Mesenchymal stem cell (in vitro differentiated cells and primary cell): ENCODE measurements around the gene FBXW12.

Experiments
- DNase-seq: peaks from one replicate; pipeline ENCODE4 v3.0.0-alpha.2; 2013
- H2AFZ ChIP-seq: one replicate; pipeline ENCODE4 v1.6.1; 2013; ENCODE audit warnings: low read depth, mild to moderate bottlenecking, control low read depth, inconsistent platforms, low read length, moderate library complexity
- H2AK5ac ChIP-seq: 2 replicates; pipeline ENCODE4 v1.6.1; 2013; ENCODE audit warnings: low read length, moderate library complexity, mild to moderate bottlenecking, inconsistent platforms; ENCODE audit not compliant: severe bottlenecking
- H2BK120ac ChIP-seq: one replicate; pipeline ENCODE4 v1.6.1; 2013; ENCODE audit warnings: low read depth, mild to moderate bottlenecking, inconsistent platforms, low read length, moderate library complexity
- H2BK12ac ChIP-seq, 2 experiments: one replicate each; pipeline ENCODE4 v1.6.1; 2013; ENCODE audit warnings: inconsistent platforms in 2 of 2, low read length in 2 of 2, mild to moderate bottlenecking in 2 of 2, moderate library complexity in 2 of 2, control low read depth in 1 of 2
- H2BK15ac ChIP-seq: one replicate; pipeline ENCODE4 v1.6.1; 2013; ENCODE audit warnings: mild to moderate bottlenecking, low read depth, inconsistent platforms; ENCODE audit not compliant: poor library complexity, severe bottlenecking
- H2BK5ac ChIP-seq: 2 replicates; pipeline ENCODE4 v1.6.1; 2013; ENCODE audit warnings: low read depth, mild to moderate bottlenecking, low read length, control low read depth, inconsistent platforms; ENCODE audit not compliant: poor library complexity, severe bottlenecking
- H3K14ac ChIP-seq, 2 experiments: one replicate each; pipeline ENCODE4 v1.6.1; 2013; ENCODE audit warnings: inconsistent platforms in 2 of 2, low read length in 2 of 2, control low read depth in 1 of 2, mild to moderate bottlenecking in 1 of 2, moderate library complexity in 1 of 2
- H3K18ac ChIP-seq, 2 experiments: one replicate each; pipeline ENCODE4 v1.6.1; 2013; ENCODE audit warnings: inconsistent platforms in 2 of 2, low read length in 2 of 2, control low read depth in 1 of 2, low read depth in 1 of 2, mild to moderate bottlenecking in 1 of 2
- H3K23ac ChIP-seq, 2 experiments: one replicate each; pipeline ENCODE4 v1.6.1; 2013; ENCODE audit warnings: inconsistent platforms in 2 of 2, low read length in 2 of 2, mild to moderate bottlenecking in 2 of 2, moderate library complexity in 2 of 2, control low read depth in 1 of 2
- H3K27ac ChIP-seq: 2 replicates; pipeline ENCODE4 v1.5.1; 2013; ENCODE audit warnings: mild to moderate bottlenecking, moderate library complexity, low read length, control low read depth, inconsistent platforms; ENCODE audit not compliant: poor library complexity, severe bottlenecking
- H3K27me3 ChIP-seq, 2 experiments: 2 replicates each; pipeline versions ENCODE4 v1.6.1 to v1.7.0; 2013; ENCODE audit warnings: low read length in 2 of 2, mild to moderate bottlenecking in 2 of 2, moderate library complexity in 2 of 2, control low read depth in 1 of 2, inconsistent platforms in 1 of 2; ENCODE audit not compliant: control insufficient read depth in 1 of 2, insufficient read depth in 1 of 2
- H3K36me3 ChIP-seq, 2 experiments: 2 replicates each; pipeline versions ENCODE4 v1.6.1 to v1.7.0; 2013; ENCODE audit warnings: low read length in 2 of 2, control low read depth in 1 of 2, inconsistent platforms in 1 of 2, low read depth in 1 of 2, mild to moderate bottlenecking in 1 of 2; ENCODE audit not compliant: insufficient read depth in 2 of 2, control insufficient read depth in 1 of 2
- H3K4ac ChIP-seq, 2 experiments: one replicate each; pipeline ENCODE4 v1.6.1; 2013; ENCODE audit warnings: inconsistent platforms in 2 of 2, low read length in 2 of 2, mild to moderate bottlenecking in 2 of 2, moderate library complexity in 2 of 2, control low read depth in 1 of 2, low read depth in 1 of 2
- H3K4me1 ChIP-seq: 2 replicates; pipeline ENCODE4 v1.6.1; 2013; ENCODE audit warnings: low read depth, low read length, control low read depth; ENCODE audit not compliant: control insufficient read depth, insufficient read depth
- H3K4me2 ChIP-seq: 2 replicates; pipeline ENCODE4 v1.6.1; 2013; ENCODE audit warnings: low read length, mild to moderate bottlenecking, inconsistent platforms; ENCODE audit not compliant: poor library complexity, severe bottlenecking
- H3K4me3 ChIP-seq, 2 experiments: 2 replicates each; pipeline versions ENCODE4 v1.5.1 to v1.7.0; 2013; ENCODE audit warnings: low read length in 2 of 2, mild to moderate bottlenecking in 2 of 2, control low read depth in 1 of 2, low read depth in 1 of 2; ENCODE audit not compliant: insufficient read depth in 1 of 2
- H3K79me1 ChIP-seq: replicated peaks from 2 replicates; pipeline ENCODE4 v1.6.1; 2013; ENCODE audit warnings: mild to moderate bottlenecking, control low read depth, low read length, inconsistent platforms; ENCODE audit not compliant: poor library complexity, severe bottlenecking
- H3K9ac ChIP-seq: 2 replicates; pipeline ENCODE4 v1.7.0; 2013; ENCODE audit warnings: mild to moderate bottlenecking, low read length, moderate library complexity
- H3K9me3 ChIP-seq: 2 replicates; pipeline ENCODE4 v1.7.0; 2013; ENCODE audit warnings: mild to moderate bottlenecking, low read length; ENCODE audit not compliant: control insufficient read depth
- H4K8ac ChIP-seq: one replicate; pipeline ENCODE4 v1.6.1; 2013; ENCODE audit warnings: inconsistent platforms, mild to moderate bottlenecking, low read length, moderate library complexity
- H4K91ac ChIP-seq: one replicate; pipeline ENCODE4 v1.6.1; 2013; ENCODE audit warnings: mild to moderate bottlenecking, low read length, inconsistent platforms
- WGBS: methylation state at CpG from one replicate; pipeline ENCODE4 v1.1.7; 2013; ENCODE audit warnings: mixed read lengths; 5-methylcytosine and 5-hydroxymethylcytosine counted together

Gene FBXW12

GRCh38 chr3:48414376-48415250 lies 42.6 kb downstream of the FBXW12 start:
- Histone ChIP-seq H3K27me3 (no peaks in the 10 kb centered on the region), H3K4me1 (no peaks in the 10 kb centered on the region), H3K18ac (no peak overlapping the region), H3K23ac (no peak overlapping the region), H3K9ac (no peak overlapping the region), H4K91ac (no peak overlapping the region), H3K14ac (no peak overlapping the region), H2BK15ac (no peak overlapping the region), H4K8ac (no peak overlapping the region), H2AFZ (no peak overlapping the region), H3K4me2 (no peak overlapping the region), H3K9me3 (no peaks in the 10 kb centered on the region), H2BK5ac (no peak overlapping the region), H3K4ac (no peak overlapping the region), H3K79me1 (peaks cover 6% of the 10 kb centered on the region), H3K27ac (no peak overlapping the region), H3K4me3 (no peak overlapping the region), H2BK12ac (no peak overlapping the region), H2AK5ac (no peak overlapping the region), H3K36me3 (peaks cover 90 to 94% of the 10 kb centered on the region in 2 experiments), H2BK120ac (no peak overlapping the region)
- WGBS: 96% methylated on average over 25 of the region's 25 CpGs
- DNase-seq: no peak

DNA sequence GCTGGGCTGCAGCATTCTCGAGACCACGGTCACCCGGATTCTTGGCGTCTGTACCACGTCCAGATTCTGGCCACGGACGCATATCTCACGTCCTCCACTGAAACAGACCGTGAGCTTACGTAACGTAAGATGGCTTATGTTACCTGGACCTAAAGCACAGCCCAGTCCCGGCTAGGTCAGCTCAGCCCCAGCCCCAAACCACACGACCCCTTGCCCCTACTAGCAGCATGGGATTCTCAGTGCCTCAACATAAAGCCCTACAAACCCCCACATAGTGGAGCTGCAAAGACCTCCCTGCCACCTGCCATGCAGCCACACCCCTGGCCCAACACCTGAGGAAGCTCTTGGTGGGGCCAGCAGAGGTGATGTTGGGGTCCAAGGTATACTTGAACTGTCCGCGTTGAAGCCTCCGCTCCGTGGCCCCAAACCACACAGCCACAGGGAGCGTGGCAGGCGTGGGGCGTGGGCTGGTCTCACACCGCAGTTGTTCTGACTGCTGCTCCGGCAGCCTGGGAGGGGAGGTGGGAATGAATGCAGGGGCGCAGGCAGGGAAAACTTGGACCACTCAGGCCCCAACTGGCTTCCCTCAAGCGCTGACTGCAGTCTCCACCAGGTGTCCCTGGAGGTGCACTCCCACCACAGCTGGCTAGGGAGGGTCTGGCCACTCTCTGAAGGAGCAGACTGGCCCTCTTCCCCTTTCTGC lies 43.4 kb downstream of the FBXW12 start:
- Histone ChIP-seq H3K79me1 (peaks cover 10% of the 10 kb centered on the region), H2BK12ac (no peak overlapping the region), H3K4me3 (no peak overlapping the region), H2BK15ac (no peak overlapping the region), H3K4ac (no peak overlapping the region), H3K4me1 (no peaks in the 10 kb centered on the region), H3K27ac (no peak overlapping the region), H4K8ac (no peak overlapping the region), H3K23ac (no peak overlapping the region), H2AFZ (no peak overlapping the region), H3K4me2 (no peak overlapping the region), H3K36me3 (peaks cover 85 to 94% of the 10 kb centered on the region in 2 experiments), H2AK5ac (no peak overlapping the region), H4K91ac (no peak overlapping the region), H3K9ac (no peak overlapping the region), H3K14ac (no peak overlapping the region), H3K27me3 (no peaks in the 10 kb centered on the region), H3K18ac (no peak overlapping the region), H2BK120ac (no peak overlapping the region), H2BK5ac (no peak overlapping the region), H3K9me3 (no peaks in the 10 kb centered on the region)
- no peak for DNase-seq
- WGBS: 95% methylated on average over 22 of the region's 24 CpGs

DNA sequence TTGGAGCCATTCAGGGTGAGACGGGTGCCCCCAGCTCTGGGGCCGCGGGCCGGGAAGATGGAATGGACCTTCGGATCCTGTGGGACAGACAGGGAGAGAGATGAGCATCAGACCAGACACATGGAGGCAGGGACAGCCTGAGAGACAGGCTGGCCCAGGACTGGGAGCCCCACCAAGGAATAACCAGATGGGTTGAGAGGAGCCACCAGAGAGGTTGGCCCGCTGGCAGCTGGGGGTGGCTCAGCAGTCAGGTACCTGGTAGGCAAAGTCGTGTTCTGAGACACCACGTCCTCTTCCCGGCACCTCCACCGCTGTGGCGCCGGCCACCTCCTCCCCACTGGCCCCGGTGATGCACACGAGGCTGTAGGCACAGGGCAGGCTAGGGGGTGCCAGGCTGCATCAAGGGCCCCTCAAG lies 44.1 kb downstream of the FBXW12 start:
- no peaks in the 10 kb centered on the region for H3K9me3 ChIP-seq
- no peak overlapping the region for H3K4ac ChIP-seq
- no peak overlapping the region for H3K27ac ChIP-seq
- no peak overlapping the region for H3K4me3 ChIP-seq
- no peaks in the 10 kb centered on the region for H3K27me3 ChIP-seq
- H3K23ac ChIP-seq: no peak overlapping the region
- H4K8ac ChIP-seq: no peak overlapping the region
- H3K4me2 ChIP-seq: no peak overlapping the region
- no peak overlapping the region for H2BK15ac ChIP-seq
- peaks cover 16% of the 10 kb centered on the region for H3K79me1 ChIP-seq
- 96% methylated on average over 14 of the region's 14 CpGs for WGBS
- H2BK5ac ChIP-seq: no peak overlapping the region
- no peak overlapping the region for H2BK120ac ChIP-seq
- no peak overlapping the region for H2BK12ac ChIP-seq
- H3K4me1 ChIP-seq: no peaks in the 10 kb centered on the region
- H3K18ac ChIP-seq: no peak overlapping the region
- H3K14ac ChIP-seq: no peak overlapping the region
- no peak overlapping the region for H2AFZ ChIP-seq
- peaks cover 78 to 94% of the 10 kb centered on the region in 2 experiments for H3K36me3 ChIP-seq
- H2AK5ac ChIP-seq: no peak overlapping the region
- no peak overlapping the region for H4K91ac ChIP-seq
- DNase-seq: no peak
- no peak overlapping the region for H3K9ac ChIP-seq

DNA sequence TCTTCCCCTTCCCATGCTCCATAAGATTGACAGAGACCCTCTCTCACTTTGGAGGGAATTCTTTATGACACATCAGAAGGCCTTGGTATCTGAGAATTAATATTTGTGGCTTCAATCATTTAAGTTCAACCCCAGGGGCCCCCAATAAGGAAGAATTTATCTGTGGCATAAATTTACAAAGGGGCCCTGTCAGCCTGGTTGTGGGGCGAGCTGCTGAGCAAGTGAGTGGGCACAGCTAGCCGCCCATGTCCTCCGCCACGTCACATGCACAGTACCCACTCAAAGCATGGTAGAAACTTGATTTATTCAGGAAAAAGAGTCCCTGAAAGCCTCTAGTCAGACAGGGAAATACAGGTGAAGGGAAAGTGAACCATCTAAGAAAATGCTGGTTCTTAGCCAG lies 44.5 kb downstream of the FBXW12 start:
- Histone ChIP-seq H4K91ac (no peak overlapping the region), H2AK5ac (no peak overlapping the region), H3K4me2 (no peak overlapping the region), H3K27me3 (no peaks in the 10 kb centered on the region), H3K4ac (no peak overlapping the region), H3K23ac (no peak overlapping the region), H3K36me3 (peaks cover 73 to 93% of the 10 kb centered on the region in 2 experiments), H3K27ac (no peak overlapping the region), H3K14ac (no peak overlapping the region), H2BK12ac (no peak overlapping the region), H2BK5ac (no peak overlapping the region), H3K79me1 (peaks cover 21% of the 10 kb centered on the region), H2AFZ (no peak overlapping the region), H3K9ac (no peak overlapping the region), H2BK15ac (no peak overlapping the region), H3K9me3 (no peaks in the 10 kb centered on the region), H4K8ac (no peak overlapping the region), H3K18ac (no peak overlapping the region), H3K4me3 (no peak overlapping the region), H2BK120ac (no peak overlapping the region), H3K4me1 (no peaks in the 10 kb centered on the region)
- DNase-seq: no peak
- 95% methylated on average over 4 of the region's 4 CpGs for WGBS
